ENCODE results near the gene AIP. TPM values are rescaled to one million over a fixed set of nuclear protein-coding genes. Genes with fewer than 3 reads are reported as not detected.

The AIP gene
- polyA plus RNA-seq, 6 donors from 2014 or later, result 86.8 to 149 (median 120) TPM

DNA sequence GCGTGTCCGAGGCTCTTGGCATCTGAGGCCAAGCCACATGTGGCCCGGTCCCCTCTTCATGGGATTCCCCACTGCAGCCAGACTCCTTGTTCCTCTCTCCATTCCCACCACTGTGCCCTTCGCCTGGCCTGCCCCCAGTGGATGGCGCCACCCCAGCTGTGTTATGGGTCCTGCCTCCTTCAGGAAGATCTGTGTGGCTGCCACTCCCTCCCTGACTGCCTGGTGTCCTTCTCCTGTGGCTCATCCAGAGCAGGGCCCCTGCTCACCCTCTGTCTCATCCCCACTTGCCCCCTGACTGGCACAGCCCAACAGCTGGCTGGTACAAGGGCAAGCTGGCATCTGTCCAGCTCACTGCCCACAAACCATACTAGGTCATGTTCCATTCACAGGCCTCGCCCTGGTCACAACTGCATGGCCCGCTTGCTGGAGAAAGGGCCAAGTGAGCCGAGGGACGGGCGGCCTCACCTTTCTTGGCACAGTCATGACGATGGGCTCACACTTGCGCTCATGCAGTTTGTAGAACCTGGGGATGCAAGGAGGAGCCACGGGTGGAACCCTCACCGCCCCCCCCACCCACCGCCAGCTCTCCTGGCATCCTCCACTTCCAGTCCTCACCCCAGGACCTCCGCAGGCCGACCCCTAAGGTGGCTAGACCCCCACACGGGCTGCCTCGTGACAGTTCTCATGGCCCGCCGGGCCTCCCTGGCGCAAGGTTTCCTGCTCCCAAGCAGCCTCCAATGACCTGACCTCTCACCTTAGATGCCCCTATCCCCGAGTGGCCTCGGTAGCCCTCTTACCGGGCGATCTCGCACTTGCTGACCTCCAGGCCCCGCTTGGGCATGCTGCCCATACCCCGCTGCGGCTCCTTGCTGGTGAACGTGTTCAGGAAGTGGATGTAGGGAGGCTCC lies 43.3 kb upstream of the AIP start:
- ATAC-seq (ENCODE audit: low read depth in 2 of 2) (no peak), DNase-seq (no peak)
- peaks cover 0 to 16% of the 10 kb centered on the region in 2 donors for H3K36me3 Mint-ChIP-seq
- H3K4me3 Mint-ChIP-seq, result peak overlapping the region; percentile 72 to 97 (median 94)
- H3K27me3 Mint-ChIP-seq, result no peaks in the 10 kb centered on the region
- no peaks in the 10 kb centered on the region for H3K9me3 Mint-ChIP-seq
- H3K27ac Mint-ChIP-seq, result peak overlapping the region in 5 of 6 donors; percentile 68 to 97 (median 94)
- peaks cover 53 to 85% (median 66%) of the 10 kb centered on the region in 3 donors for H3K4me1 Mint-ChIP-seq

DNA sequence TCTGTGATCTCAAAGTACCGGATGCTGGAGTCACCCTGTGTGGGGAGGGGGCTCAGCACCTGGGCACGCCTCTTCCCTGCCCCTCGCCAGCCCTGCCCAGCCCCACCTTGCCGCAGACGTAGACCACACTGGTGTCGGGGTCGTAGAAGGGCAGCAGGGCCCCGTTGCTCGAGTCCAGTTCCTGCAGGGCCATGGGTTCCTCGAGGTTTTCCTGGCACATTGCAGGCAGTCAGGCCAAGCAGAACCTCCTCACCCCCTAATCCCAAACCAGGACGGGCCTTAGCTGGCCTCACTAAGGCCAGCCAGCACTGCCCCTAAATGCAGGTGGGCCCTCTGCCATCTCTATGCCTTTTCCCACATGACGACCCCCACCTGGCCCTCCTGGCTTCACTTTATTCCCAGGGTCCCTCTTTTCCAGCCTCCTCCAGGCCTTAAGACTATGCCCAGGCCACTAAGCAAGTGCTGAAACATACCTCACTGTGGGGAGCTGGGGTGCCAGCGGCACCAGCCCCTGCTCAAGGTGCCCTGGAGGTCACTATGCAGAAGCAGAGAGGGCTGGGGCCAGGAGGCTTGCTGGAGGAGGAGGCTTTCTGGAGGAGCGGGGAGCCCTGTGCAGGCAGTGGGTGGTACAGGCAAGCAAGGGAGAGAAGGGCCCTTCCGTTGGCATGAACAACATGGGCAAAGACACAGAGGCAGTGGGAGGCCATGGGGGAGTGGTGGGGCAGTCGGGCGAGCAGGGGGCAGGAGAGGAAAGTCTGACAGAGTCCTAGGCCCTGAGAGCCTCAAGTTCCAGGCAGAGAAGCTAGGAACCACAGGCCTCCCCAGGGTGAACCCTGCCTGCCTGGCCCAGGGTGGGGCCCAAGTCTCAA lies 42.4 kb upstream of the AIP start:
- no peak for DNase-seq
- no peaks in the 10 kb centered on the region for H3K27me3 Mint-ChIP-seq
- H3K27ac Mint-ChIP-seq, result peak overlapping the region in 5 of 6 donors; percentile 84 to 94 (median 86)
- ATAC-seq (ENCODE audit: low read depth in 2 of 2), result no peak
- peaks cover 59 to 85% (median 70%) of the 10 kb centered on the region in 3 donors for H3K4me1 Mint-ChIP-seq
- peak overlapping the region; percentile 51 to 97 (median 80) for H3K4me3 Mint-ChIP-seq
- H3K9me3 Mint-ChIP-seq, result no peaks in the 10 kb centered on the region
- H3K36me3 Mint-ChIP-seq, result peaks cover 0 to 12% of the 10 kb centered on the region in 2 donors

DNA sequence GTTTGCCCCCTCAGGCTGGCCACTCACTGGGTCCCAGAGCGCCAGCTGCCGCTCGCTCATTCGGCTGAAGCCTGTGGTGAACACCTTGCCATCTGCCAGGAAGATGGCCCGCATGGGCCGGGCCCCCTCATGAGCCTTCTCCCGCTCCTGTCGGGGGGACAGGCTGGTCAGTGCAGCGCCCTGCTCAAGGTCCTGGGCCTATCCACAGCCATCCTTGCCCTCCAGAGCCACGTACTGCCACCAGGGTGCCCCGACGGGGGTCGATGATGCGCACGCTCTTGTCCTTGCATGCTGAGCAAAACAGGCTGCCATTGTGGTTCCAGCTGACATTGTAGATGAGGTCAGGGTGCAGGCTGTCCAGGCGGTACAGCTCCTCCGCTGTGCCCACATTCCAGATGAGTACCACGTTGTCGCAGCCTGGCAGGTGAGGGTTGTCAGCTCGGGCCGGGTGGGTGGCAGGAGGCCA lies 41.7 kb upstream of the AIP start:
- DNase-seq (peak; percentile 25), ATAC-seq (ENCODE audit: low read depth in 2 of 2) (no peak)
- H3K36me3 Mint-ChIP-seq, result peaks cover 0 to 8% of the 10 kb centered on the region in 2 donors

DNA sequence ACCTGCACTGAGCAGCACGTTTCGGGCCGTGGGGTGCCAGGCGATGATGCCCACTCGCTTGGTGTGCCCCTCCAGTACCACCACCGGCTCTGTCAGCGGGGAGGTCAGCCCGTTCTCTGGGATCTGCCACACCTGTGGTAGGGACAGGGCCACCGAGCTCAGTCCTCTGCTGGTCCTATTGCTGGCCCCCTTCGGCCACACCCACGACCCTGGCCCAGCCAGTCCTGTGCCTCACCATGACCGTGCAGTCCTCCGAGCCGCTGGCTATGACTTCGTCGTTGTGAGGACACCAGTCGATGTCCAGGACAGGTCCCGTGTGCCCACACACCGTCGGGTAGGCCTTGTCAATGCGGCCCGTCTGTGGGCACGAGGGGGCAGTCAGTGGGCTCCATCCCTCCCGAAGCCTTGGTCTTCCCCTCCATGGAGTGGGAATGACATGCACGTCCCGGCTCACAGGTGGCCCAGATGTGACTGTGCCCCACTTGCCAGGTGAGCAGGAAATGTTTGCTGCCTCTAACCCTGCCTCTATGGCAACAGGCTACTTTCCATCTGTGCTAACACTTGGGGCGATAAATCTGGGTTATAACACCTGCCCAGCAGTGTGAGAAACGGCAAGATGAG lies 41.0 kb upstream of the AIP start:
- ATAC-seq (ENCODE audit: low read depth in 2 of 2) (peak; percentile 9 to 12), DNase-seq (peak; percentile 24)
- Mint-ChIP-seq H3K36me3 (peaks cover 0 to 2% of the 10 kb centered on the region in 2 donors), H3K4me3 (peak overlapping the region; percentile 66 to 97 (median 77)), H3K27me3 (no peaks in the 10 kb centered on the region), H3K9me3 (no peaks in the 10 kb centered on the region), H3K4me1 (peaks cover 59 to 84% (median 80%) of the 10 kb centered on the region in 3 donors), H3K27ac (peak overlapping the region; percentile 67 to 97 (median 94))

More for the DNA sequence above, 41.7 kb upstream of the AIP start:
- Mint-ChIP-seq H3K9me3 (no peaks in the 10 kb centered on the region), H3K4me1 (peaks cover 60 to 85% (median 76%) of the 10 kb centered on the region in 3 donors), H3K27me3 (no peaks in the 10 kb centered on the region), H3K4me3 (peak overlapping the region in 7 of 8 donors; percentile 52 to 97 (median 73)), H3K27ac (peak overlapping the region in 4 of 6 donors; percentile 84 to 96 (median 90))

DNA sequence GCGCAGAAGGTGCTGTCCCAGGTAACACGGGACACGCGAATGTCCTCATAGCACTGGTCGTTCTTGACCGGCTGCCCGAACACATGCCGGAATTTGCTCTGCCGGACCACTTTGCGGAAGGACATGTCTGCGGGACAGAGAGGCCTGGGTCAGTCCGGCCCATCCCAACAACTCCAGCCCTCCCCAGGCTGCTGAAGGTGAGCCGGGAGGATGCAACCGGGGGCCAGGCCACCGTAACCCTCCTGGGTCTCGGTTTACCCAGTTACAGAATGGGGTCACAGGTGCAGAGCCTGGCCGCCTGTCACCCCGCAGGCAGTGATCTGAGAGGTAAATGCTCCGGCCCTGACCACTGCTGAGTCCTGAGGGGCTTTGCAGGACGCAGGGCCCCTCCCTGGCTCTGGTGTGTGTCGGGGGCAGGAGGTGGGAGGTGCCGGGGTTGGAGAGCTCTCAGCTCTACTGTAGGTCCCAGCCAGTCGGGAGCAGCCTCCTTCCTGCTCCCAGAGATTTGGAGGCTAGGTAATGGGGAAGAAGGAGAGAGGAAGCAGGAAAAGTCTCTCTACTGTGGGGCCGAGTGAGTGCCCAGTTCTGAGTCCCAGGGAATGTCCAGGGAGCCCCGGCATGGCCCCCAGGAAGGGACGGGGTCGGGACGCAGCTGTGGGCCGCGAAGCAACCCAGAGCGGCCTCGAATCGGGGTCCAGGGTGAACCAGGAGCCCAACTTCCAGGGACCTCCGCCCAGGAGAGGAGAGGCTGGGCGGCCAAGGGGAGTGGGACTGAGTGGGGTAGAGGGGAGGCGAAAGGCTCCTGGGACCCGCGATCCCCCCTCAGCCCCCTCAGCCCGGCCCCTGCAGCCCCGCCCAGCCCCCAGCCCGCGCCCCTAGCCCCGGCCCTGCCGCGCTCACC lies 40.1 kb upstream of the AIP start:
- H3K9me3 Mint-ChIP-seq, result no peaks in the 10 kb centered on the region
- no peak for DNase-seq

DNA sequence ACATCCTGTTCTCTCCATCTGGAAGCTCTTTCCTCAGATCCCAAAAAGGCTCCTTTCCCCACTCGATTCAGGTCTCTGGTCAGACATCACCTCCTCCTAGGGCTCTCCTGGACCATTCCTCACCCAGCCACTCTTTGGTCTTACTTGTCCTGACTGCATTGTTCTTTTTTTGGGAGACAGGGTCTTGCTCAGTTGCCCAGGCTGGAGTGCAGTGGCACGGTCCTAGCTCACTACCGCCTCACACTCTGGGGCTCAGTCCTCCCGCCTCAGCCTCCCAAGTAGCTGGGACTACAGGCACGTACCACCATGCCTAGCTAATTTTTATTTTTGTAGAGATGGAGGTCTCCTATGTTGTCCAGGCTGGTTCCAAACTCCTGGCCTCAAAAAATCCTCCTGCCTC lies 37.3 kb upstream of the AIP start:
- no peaks in the 10 kb centered on the region for H3K9me3 Mint-ChIP-seq
- H3K4me3 Mint-ChIP-seq, result peak overlapping the region; percentile 68 to 91 (median 84)
- no peaks in the 10 kb centered on the region for H3K36me3 Mint-ChIP-seq
- no peaks in the 10 kb centered on the region for H3K27me3 Mint-ChIP-seq
- H3K27ac Mint-ChIP-seq, result peak overlapping the region; percentile 28 to 98 (median 95)
- DNase-seq (no peak), ATAC-seq (ENCODE audit: low read depth in 2 of 2) (no peak)
- peaks cover 54 to 88% (median 82%) of the 10 kb centered on the region in 3 donors for H3K4me1 Mint-ChIP-seq

More for the DNA sequence above, 40.1 kb upstream of the AIP start:
- H3K36me3 Mint-ChIP-seq, result no peaks in the 10 kb centered on the region
- H3K27ac Mint-ChIP-seq, result peak overlapping the region; percentile 64 to 97 (median 94)
- H3K4me1 Mint-ChIP-seq, result peaks cover 60 to 87% (median 84%) of the 10 kb centered on the region in 3 donors
- peak in 1 of 2 donors; percentile 0 for ATAC-seq (ENCODE audit: low read depth in 2 of 2)
- H3K27me3 Mint-ChIP-seq, result no peaks in the 10 kb centered on the region
- peak overlapping the region; percentile 71 to 88 (median 79) for H3K4me3 Mint-ChIP-seq

DNA sequence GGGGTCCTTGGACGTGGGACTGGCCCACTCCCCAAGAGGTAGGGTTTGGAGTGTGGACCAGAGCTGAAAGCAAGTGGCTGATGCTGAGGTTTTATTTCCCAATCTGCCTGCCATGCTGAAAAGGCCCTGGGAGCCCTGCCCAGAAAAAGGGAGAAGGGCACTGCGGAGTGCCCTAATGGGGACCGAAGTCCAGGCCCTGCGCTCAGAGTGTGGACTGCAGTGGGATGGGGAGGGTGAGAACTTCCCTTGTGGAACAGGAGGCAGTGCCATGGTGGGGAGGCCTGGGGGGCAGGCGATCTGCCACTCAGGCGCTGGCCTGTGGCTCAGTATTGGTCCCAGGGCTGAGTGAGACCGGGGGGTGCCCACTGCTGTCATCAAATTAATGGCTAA lies 34.6 kb upstream of the AIP start:
- peak overlapping the region in 3 of 6 donors; percentile 37 to 81 (median 81) for H3K27ac Mint-ChIP-seq
- H3K4me1 Mint-ChIP-seq, result peaks cover 38 to 81% (median 66%) of the 10 kb centered on the region in 3 donors
- ATAC-seq (ENCODE audit: low read depth in 2 of 2), result no peak
- H3K4me3 Mint-ChIP-seq, result peak overlapping the region in 1 of 8 donors; percentile 55
- H3K27me3 Mint-ChIP-seq, result no peaks in the 10 kb centered on the region
- no peak for DNase-seq
- no peaks in the 10 kb centered on the region for H3K9me3 Mint-ChIP-seq
- no peaks in the 10 kb centered on the region for H3K36me3 Mint-ChIP-seq

DNA sequence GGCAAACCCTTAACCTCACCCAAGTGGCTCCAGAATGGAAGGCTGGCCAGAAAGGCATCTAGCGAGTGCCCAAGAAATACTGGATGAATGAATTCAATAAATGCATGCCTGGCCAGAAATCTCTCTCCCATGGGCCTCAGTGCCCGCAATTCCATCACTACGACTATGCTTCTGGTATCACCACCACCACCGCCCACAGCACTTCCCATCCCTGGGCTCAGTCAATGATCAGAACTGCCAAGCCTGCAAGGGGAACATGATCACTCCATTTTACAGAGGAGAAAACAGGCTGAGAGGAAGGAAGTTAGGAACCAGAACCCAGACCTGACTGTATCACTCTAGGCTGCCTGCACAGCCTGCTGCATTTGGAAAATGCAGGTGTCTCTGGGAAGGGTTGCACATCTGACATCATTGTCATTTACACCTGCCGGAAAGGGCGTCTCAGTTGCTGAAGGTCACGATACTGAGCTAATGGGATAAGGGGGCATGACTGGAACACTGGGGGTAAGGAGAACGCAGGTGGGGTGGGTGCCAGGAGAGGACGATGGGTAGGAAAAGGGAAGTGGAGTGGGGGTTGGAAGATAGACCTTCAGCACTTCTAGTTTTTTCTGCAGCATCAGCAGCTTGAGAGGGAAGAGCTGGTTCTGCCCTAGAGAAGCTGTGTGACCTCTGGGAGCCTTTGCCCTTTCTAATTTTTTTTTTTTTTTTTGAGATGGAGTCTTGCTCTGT lies 33.5 kb upstream of the AIP start:
- Mint-ChIP-seq H3K27me3 (no peaks in the 10 kb centered on the region), H3K4me3 (peak overlapping the region in 5 of 8 donors; percentile 9 to 77 (median 50)), H3K9me3 (no peaks in the 10 kb centered on the region), H3K36me3 (no peaks in the 10 kb centered on the region), H3K4me1 (peaks cover 38 to 74% (median 59%) of the 10 kb centered on the region in 3 donors), H3K27ac (peak overlapping the region in 5 of 6 donors; percentile 12 to 86 (median 59))
- ATAC-seq (ENCODE audit: low read depth in 2 of 2) (no peak), DNase-seq (no peak)

DNA sequence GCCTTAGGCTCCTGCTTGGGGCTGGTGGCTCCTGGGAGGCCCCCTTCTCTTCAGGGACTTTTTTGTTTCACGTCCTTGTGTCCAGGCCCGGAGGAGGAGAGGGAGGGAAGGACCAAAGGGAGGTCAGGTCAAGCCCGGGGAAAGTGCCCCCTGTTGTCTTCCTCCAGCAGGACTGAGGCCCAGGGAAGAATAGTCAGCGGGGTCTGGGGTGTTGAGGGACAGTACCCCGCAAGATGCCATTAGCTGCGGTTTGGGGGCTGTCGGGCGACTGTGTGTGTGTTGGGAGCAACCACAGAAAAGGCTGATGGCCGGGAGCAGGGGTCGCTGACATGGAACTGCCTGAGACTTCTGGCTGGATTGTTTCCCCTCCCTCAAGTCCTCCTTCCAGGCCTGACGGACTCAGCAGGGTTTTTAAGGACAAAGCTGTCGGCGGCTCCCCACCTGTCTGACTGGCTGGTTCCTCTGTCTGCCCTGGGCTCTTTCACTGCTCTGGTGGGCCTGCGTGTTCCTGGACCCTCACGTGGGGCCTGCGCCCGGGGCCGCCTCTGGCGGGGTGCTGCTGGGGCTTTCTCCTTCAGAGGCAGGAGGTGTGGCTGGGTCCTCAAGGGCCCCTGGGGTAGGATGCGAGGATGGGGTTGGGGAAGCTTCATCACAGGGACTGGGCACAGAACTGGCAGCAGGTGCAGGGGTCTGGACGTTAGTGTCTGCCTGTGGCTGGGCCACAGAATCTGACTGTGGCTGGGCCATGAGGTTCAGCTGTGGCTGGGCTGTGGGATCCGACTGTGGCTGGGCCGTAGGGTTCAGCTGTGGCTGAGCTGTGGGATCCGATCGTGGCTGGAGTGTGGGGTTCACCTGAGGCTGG lies 31.8 kb upstream of the AIP start:
- H3K9me3 Mint-ChIP-seq, result no peaks in the 10 kb centered on the region
- H3K4me3 Mint-ChIP-seq, result peak overlapping the region in 2 of 8 donors; percentile 30 to 76
- DNase-seq, result no peak
- no peaks in the 10 kb centered on the region for H3K36me3 Mint-ChIP-seq
- H3K4me1 Mint-ChIP-seq, result peaks cover 27 to 64% (median 52%) of the 10 kb centered on the region in 3 donors
- peak overlapping the region in 3 of 6 donors; percentile 49 to 74 (median 56) for H3K27ac Mint-ChIP-seq
- no peaks in the 10 kb centered on the region for H3K27me3 Mint-ChIP-seq
- no peak for ATAC-seq (ENCODE audit: low read depth in 2 of 2)

DNA sequence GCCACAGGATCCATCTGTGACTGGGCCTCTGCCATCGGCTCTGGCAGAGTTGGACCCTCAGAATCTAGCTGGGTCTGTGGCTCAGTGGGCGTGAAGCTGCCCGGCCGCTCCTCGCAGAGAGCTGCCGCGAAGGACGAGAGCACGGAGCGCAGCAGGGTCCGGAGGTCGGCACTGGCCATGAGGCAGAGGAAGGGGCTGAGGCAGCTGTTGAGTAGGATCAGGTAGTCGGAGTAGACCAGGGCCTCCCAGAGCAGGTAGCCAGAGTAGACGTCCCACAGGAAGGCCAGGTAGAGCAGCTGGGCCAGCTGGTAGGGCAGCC lies 31.2 kb upstream of the AIP start:
- H3K36me3 Mint-ChIP-seq, result no peaks in the 10 kb centered on the region

More for the DNA sequence above, 31.2 kb upstream of the AIP start:
- peaks cover 24 to 58% (median 47%) of the 10 kb centered on the region in 3 donors for H3K4me1 Mint-ChIP-seq
- no peaks in the 10 kb centered on the region for H3K9me3 Mint-ChIP-seq
- H3K27ac Mint-ChIP-seq, result peak overlapping the region in 1 of 6 donors; percentile 49
- DNase-seq (no peak), ATAC-seq (ENCODE audit: low read depth in 2 of 2) (no peak)
- H3K27me3 Mint-ChIP-seq, result no peaks in the 10 kb centered on the region
- H3K4me3 Mint-ChIP-seq, result peak overlapping the region in 1 of 8 donors; percentile 30

All from naive B cell (primary cell).